PFSK-1 (cell line): ENCODE measurements around the gene DNAJB14.

Source experiments
- FOXP2 ChIP-seq: optimal IDR thresholded peaks from 2 replicates; pipeline ENCODE3; 2011; ENCODE audit warnings: borderline replicate concordance, control low read depth, inconsistent platforms; ENCODE audit not compliant: insufficient read depth; ENCODE audit errors: extremely low read length, extremely low read depth
- POLR2AphosphoS5 ChIP-seq: IDR thresholded peaks from 2 replicates; pipeline ENCODE4 v1.6.1; 2012; ENCODE audit warnings: low read depth, mild to moderate bottlenecking, control low read depth, low read length, moderate library complexity
- REST ChIP-seq, 2 experiments: IDR thresholded peaks; 2 replicates each; pipeline versions ENCODE4 v1.6.1 to v1.8.0; 2011 to 2012; ENCODE audit warnings: low read depth in 2 of 2, low read length in 2 of 2, control low read depth in 1 of 2, inconsistent platforms in 1 of 2, mild to moderate bottlenecking in 1 of 2, moderate library complexity in 1 of 2; ENCODE audit not compliant: insufficient read depth in 1 of 2
- SIN3A ChIP-seq: IDR thresholded peaks from 2 replicates; pipeline ENCODE4 v1.6.1; 2012; ENCODE audit warnings: mild to moderate bottlenecking, low read length, moderate library complexity, borderline replicate concordance; ENCODE audit not compliant: insufficient read depth
- TAF1 ChIP-seq: IDR thresholded peaks from 2 replicates; pipeline ENCODE4 v1.6.1; 2012; ENCODE audit warnings: low read length, control low read depth, borderline replicate concordance; ENCODE audit not compliant: insufficient read depth

Gene DNAJB14

GRCh38 chr4:99965173-99965572 is 18.8 kb upstream of the DNAJB14 start:
- no peak for TF ChIP-seq POLR2AphosphoS5
- no peak for TF ChIP-seq SIN3A

GRCh38 chr4:99961711-99962110 is 15.3 kb upstream of the DNAJB14 start:
- TF ChIP-seq REST (IDR thresholded peaks at IDR 0.05; ENCODE audit: insufficient read depth in 1 of 2, low read depth in 2 of 2, low read length in 2 of 2), result no peak

- no peak for TF ChIP-seq SIN3A
- no peak for TF ChIP-seq REST (IDR thresholded peaks at IDR 0.05; ENCODE audit: insufficient read depth in 1 of 2, low read depth in 2 of 2, low read length in 2 of 2)
- no peak for TF ChIP-seq TAF1
- TF ChIP-seq FOXP2, result no peak
- no peak for TF ChIP-seq POLR2AphosphoS5
Measured at GRCh38 chr4:99960648-99961047, 14.2 kb upstream of the DNAJB14 start.

GRCh38 chr4:99950913-99951254 is 4.5 kb upstream of the DNAJB14 start:
- no peak for TF ChIP-seq FOXP2
- TF ChIP-seq SIN3A, result no peak
- no peak for TF ChIP-seq REST (IDR thresholded peaks at IDR 0.05; ENCODE audit: insufficient read depth in 1 of 2, low read depth in 2 of 2, low read length in 2 of 2)
- TF ChIP-seq TAF1, result no peak
- no peak for TF ChIP-seq POLR2AphosphoS5

GRCh38 chr4:99949999-99950912 is 3.8 kb upstream of the DNAJB14 start, which contains the start of gene H2AZ1:
Gene H2AZ1 (minus strand): TSS chr4:99950275. CDS start chr4:99950170, 105 bp downstream.
- no peak for TF ChIP-seq FOXP2
- peak; percentile 99 for TF ChIP-seq POLR2AphosphoS5
- peak; percentile 26 to 63; a peak in 1 of 4 replicates for TF ChIP-seq REST (IDR thresholded peaks at IDR 0.05; ENCODE audit: insufficient read depth in 1 of 2, low read depth in 2 of 2, low read length in 2 of 2)
- peak; percentile 99 for TF ChIP-seq TAF1
- TF ChIP-seq SIN3A, result peak; percentile 48; the same call in 1 of the 2 replicates
